Endothelial cell (in vitro differentiated cells): ENCODE data around the gene TTC4. TPM values are rescaled to one million over a fixed set of nuclear protein-coding genes. Genes with fewer than 3 reads are reported as not detected.

ENCODE experiments used
- DNase-seq: peaks from one replicate; pipeline ENCODE4 v3.0.0; 2021; ENCODE audit warnings: low spot score
- H3K27ac Mint-ChIP-seq: one replicate; pipeline ENCODE4 v1.8.0; 2021; ENCODE audit warnings: mixed read lengths, inconsistent platforms; ENCODE audit not compliant: unreplicated experiment
- H3K27me3 Mint-ChIP-seq: one replicate; pipeline ENCODE4 v1.8.0; 2021; ENCODE audit warnings: mild to moderate bottlenecking, moderate library complexity, mixed read lengths, inconsistent platforms; ENCODE audit not compliant: unreplicated experiment
- H3K36me3 Mint-ChIP-seq: one replicate; pipeline ENCODE4 v1.8.0; 2021; ENCODE audit warnings: mild to moderate bottlenecking, low read depth, mixed read lengths, inconsistent platforms; ENCODE audit not compliant: unreplicated experiment
- H3K4me1 Mint-ChIP-seq: one replicate; pipeline ENCODE4 v1.8.0; 2021; ENCODE audit warnings: mild to moderate bottlenecking, mixed read lengths, inconsistent platforms; ENCODE audit not compliant: unreplicated experiment
- H3K4me3 Mint-ChIP-seq: one replicate; pipeline ENCODE4 v1.8.0; 2021; ENCODE audit warnings: mild to moderate bottlenecking, mixed read lengths, inconsistent platforms; ENCODE audit not compliant: unreplicated experiment
- H3K9me3 Mint-ChIP-seq: one replicate; pipeline ENCODE4 v1.8.0; 2021; ENCODE audit warnings: mixed read lengths, inconsistent platforms; ENCODE audit not compliant: unreplicated experiment
- CTCF ChIP-seq: fragments of 200-600 bp; sonication (generic); IDR thresholded peaks from one replicate; pipeline ENCODE4 v1.5.0; 2021; ENCODE audit warnings: antibody characterized with exemption; ENCODE audit not compliant: unreplicated experiment
- total RNA-seq: library from RNA; stranded (reverse); fragmentation: NEBNext Ultra II Directional; extraction: Animal tissue kit (Norgen Biotek cat#: 25700); gene quantifications from one replicate; pipeline ENCODE4 v1.2.1, GENCODE V29; 2021; ENCODE audit not compliant: unreplicated experiment

Gene TTC4
- total RNA-seq, 1 donor from 2014 or later: 16.4 TPM

- DNase-seq: no peak
- no peaks in the 10 kb centered on the region for H3K9me3 Mint-ChIP-seq
- no peak for TF ChIP-seq CTCF
- H3K27me3 Mint-ChIP-seq: peaks cover 9% of the 10 kb centered on the region
- peaks cover 10% of the 10 kb centered on the region for H3K4me1 Mint-ChIP-seq
- no peak overlapping the region for H3K4me3 Mint-ChIP-seq
- H3K36me3 Mint-ChIP-seq: peaks cover 5% of the 10 kb centered on the region
- no peak overlapping the region for H3K27ac Mint-ChIP-seq
Measured at GRCh38 chr1:54784066-54784465, 68.4 kb downstream of the TTC4 start.

- Mint-ChIP-seq H3K36me3 (peaks cover 2% of the 10 kb centered on the region), H3K4me1 (peaks cover 1% of the 10 kb centered on the region), H3K9me3 (no peaks in the 10 kb centered on the region), H3K4me3 (no peak overlapping the region), H3K27ac (no peak overlapping the region), H3K27me3 (peaks cover 4% of the 10 kb centered on the region)
- TF ChIP-seq CTCF: no peak
- no peak for DNase-seq
Measured at GRCh38 chr1:54786778-54787177, 71.1 kb downstream of the TTC4 start.

GRCh38 chr1:54787604-54788003, 71.9 kb downstream of the TTC4 start:
- Mint-ChIP-seq H3K36me3 (no peaks in the 10 kb centered on the region), H3K27ac (no peak overlapping the region), H3K27me3 (peaks cover 2% of the 10 kb centered on the region), H3K4me3 (no peak overlapping the region), H3K4me1 (no peaks in the 10 kb centered on the region), H3K9me3 (no peaks in the 10 kb centered on the region)
- TF ChIP-seq CTCF: no peak
- DNase-seq: no peak

GRCh38 chr1:54788459-54788858, 72.8 kb downstream of the TTC4 start:
- H3K9me3 Mint-ChIP-seq: no peaks in the 10 kb centered on the region
- H3K4me1 Mint-ChIP-seq: no peaks in the 10 kb centered on the region
- H3K27me3 Mint-ChIP-seq: peaks cover 2% of the 10 kb centered on the region
- H3K27ac Mint-ChIP-seq: no peak overlapping the region
- no peaks in the 10 kb centered on the region for H3K36me3 Mint-ChIP-seq
- no peak for TF ChIP-seq CTCF
- no peak overlapping the region for H3K4me3 Mint-ChIP-seq
- DNase-seq: no peak

GRCh38 chr1:54791880-54792522, 76.3 kb downstream of the TTC4 start:
- Mint-ChIP-seq H3K9me3 (no peaks in the 10 kb centered on the region), H3K36me3 (no peaks in the 10 kb centered on the region), H3K4me1 (no peaks in the 10 kb centered on the region), H3K27ac (no peak overlapping the region), H3K27me3 (peaks cover 2% of the 10 kb centered on the region), H3K4me3 (no peak overlapping the region)
- peak; percentile 53 for DNase-seq
- TF ChIP-seq CTCF: peak; percentile 98

Other genes with a start within 250 kb of the TTC4 start
- 35.6 TPM for gene ACOT11, start 167.6 kb upstream of the TTC4 start, total RNA-seq
- gene FAM151A, start 92.3 kb upstream of the TTC4 start, total RNA-seq: not detected
- 3.3 TPM for gene MROH7, start 74.1 kb upstream of the TTC4 start, total RNA-seq
- 6.5 TPM for gene PARS2, start 48.7 kb downstream of the TTC4 start, total RNA-seq
- gene TTC22, start 85.5 kb downstream of the TTC4 start, total RNA-seq: not detected
- 181 TPM for gene DHCR24, start 171.3 kb downstream of the TTC4 start, total RNA-seq